GM23338 (cell line): ENCODE data around the gene TRMT44. TPM values are rescaled to one million over a fixed set of nuclear protein-coding genes. Genes with fewer than 3 reads are reported as not detected.

ENCODE experiments used
- ATAC-seq: fragments of 200-7000 bp; cut with Tn5 transposase; 3 replicates; pipeline ENCODE4 v1.9.1; 2020
- DNase-seq: peaks from one replicate; pipeline ENCODE4 v3.0.0-alpha.2; 2015; ENCODE audit warnings: low spot score
- H2AFZ ChIP-seq: fragments of 200-600 bp; sonication (generic); 2 replicates; pipeline ENCODE4 v1.8.0; 2016; ENCODE audit warnings: antibody characterized with exemption, mild to moderate bottlenecking, moderate library complexity
- H3F3A ChIP-seq: fragments of 200-600 bp; sonication (generic); replicated peaks from 2 replicates; pipeline ENCODE4 v1.8.0; 2017; ENCODE audit warnings: antibody characterized with exemption, mixed run types, low read depth
- H3K27ac ChIP-seq: fragments of 200-600 bp; sonication (generic); 2 replicates; pipeline ENCODE4 v1.6.1; 2016; ENCODE audit warnings: low read depth
- H3K27me3 ChIP-seq: fragments of 200-600 bp; sonication (generic); 2 replicates; pipeline ENCODE4 v1.8.0; 2016; ENCODE audit warnings: mild to moderate bottlenecking, mixed run types, moderate library complexity; ENCODE audit not compliant: insufficient read depth
- H3K36me3 ChIP-seq: fragments of 200-600 bp; sonication (generic); 2 replicates; pipeline ENCODE4 v1.8.0; 2016; ENCODE audit warnings: mild to moderate bottlenecking; ENCODE audit not compliant: insufficient read depth
- H3K4me1 ChIP-seq: fragments of 200-600 bp; sonication (generic); 2 replicates; pipeline ENCODE4 v1.8.0; 2016; ENCODE audit warnings: mild to moderate bottlenecking, moderate library complexity; ENCODE audit not compliant: insufficient read depth
- H3K4me2 ChIP-seq: fragments of 200-600 bp; sonication (generic); 2 replicates; pipeline ENCODE4 v1.7.1; 2017; ENCODE audit warnings: mixed run types
- H3K4me3 ChIP-seq: fragments of 200-600 bp; sonication (generic); 2 replicates; pipeline ENCODE4 v1.6.1; 2016; ENCODE audit warnings: mixed run types
- H3K79me2 ChIP-seq: fragments of 200-600 bp; sonication (generic); replicated peaks from 2 replicates; pipeline ENCODE4 v1.8.0; 2017; ENCODE audit warnings: mild to moderate bottlenecking; ENCODE audit not compliant: insufficient read depth
- H3K9me2 ChIP-seq: fragments of 200-600 bp; sonication (generic); 2 replicates; pipeline ENCODE4 v1.8.0; 2017; ENCODE audit not compliant: insufficient read depth
- H4K20me1 ChIP-seq: fragments of 200-600 bp; sonication (generic); replicated peaks from 2 replicates; pipeline ENCODE4 v1.8.0; 2017; ENCODE audit warnings: mild to moderate bottlenecking; ENCODE audit not compliant: insufficient read depth
- H3K27ac Mint-ChIP-seq: 2 replicates; pipeline ENCODE4 v1.8.0; 2020; ENCODE audit warnings: inconsistent platforms, mild to moderate bottlenecking, moderate library complexity, mixed read lengths
- H3K27me3 Mint-ChIP-seq: 3 replicates; pipeline ENCODE4 v1.8.0; 2022; ENCODE audit warnings: low read depth, mild to moderate bottlenecking, moderate library complexity, mixed read lengths, inconsistent platforms; ENCODE audit not compliant: insufficient read depth, poor library complexity
- H3K36me3 Mint-ChIP-seq: 3 replicates; pipeline ENCODE4 v1.8.0; 2021; ENCODE audit warnings: low read depth, mild to moderate bottlenecking, inconsistent platforms, moderate library complexity, mixed read lengths
- H3K4me1 Mint-ChIP-seq: 3 replicates; pipeline ENCODE4 v1.8.0; 2020; ENCODE audit warnings: mild to moderate bottlenecking, inconsistent platforms, mixed read lengths
- H3K4me3 Mint-ChIP-seq: 3 replicates; pipeline ENCODE4 v1.8.0; 2021; ENCODE audit warnings: moderate library complexity, mild to moderate bottlenecking, inconsistent platforms, mixed read lengths
- H3K9me3 Mint-ChIP-seq: 3 replicates; pipeline ENCODE4 v1.8.0; 2020; ENCODE audit warnings: moderate library complexity, mild to moderate bottlenecking, inconsistent platforms, mixed read lengths
- CREB1 ChIP-seq: fragments of 250-450 bp; sonication (Bioruptor Pico); IDR thresholded peaks from 2 replicates; pipeline ENCODE4 v1.5.0; 2020; ENCODE audit warnings: low read depth, mild to moderate bottlenecking, moderate library complexity
- EZH2 ChIP-seq: fragments of 200-600 bp; sonication (generic); IDR thresholded peaks from one replicate; pipeline ENCODE4 v1.8.0; 2017; ENCODE audit warnings: antibody characterized with exemption, mild to moderate bottlenecking, low read depth; ENCODE audit not compliant: unreplicated experiment
- EZH2phosphoT487 ChIP-seq: fragments of 200-600 bp; sonication (generic); IDR thresholded peaks from one replicate; pipeline ENCODE4 v1.8.1; 2018; ENCODE audit warnings: antibody characterized with exemption; ENCODE audit not compliant: unreplicated experiment
- JUNB ChIP-seq: IDR thresholded peaks from one replicate; pipeline ENCODE4 v1.6.1; 2016; ENCODE audit warnings: antibody characterized with exemption; ENCODE audit not compliant: unreplicated experiment
- NANOG ChIP-seq: IDR thresholded peaks from 2 replicates; pipeline ENCODE4 v1.6.1; 2016; ENCODE audit warnings: antibody characterized with exemption, borderline replicate concordance
- POLR2AphosphoS5 ChIP-seq: IDR thresholded peaks from 2 replicates; pipeline ENCODE4 v1.6.1; 2016; ENCODE audit warnings: antibody characterized with exemption, low read depth
- STAT1 ChIP-seq: IDR thresholded peaks from one replicate; pipeline ENCODE4 v1.6.1; 2016; ENCODE audit warnings: antibody characterized with exemption; ENCODE audit not compliant: unreplicated experiment
- ZNF114 ChIP-seq: fragments of 250-450 bp; sonication (Bioruptor Pico); IDR thresholded peaks from 2 replicates; pipeline ENCODE4 v1.5.0; 2020; ENCODE audit warnings: mild to moderate bottlenecking, moderate library complexity
- ZNF331 ChIP-seq: fragments of 250-450 bp; sonication (Bioruptor Pico); IDR thresholded peaks from 2 replicates; pipeline ENCODE4 v1.5.0; 2020; ENCODE audit warnings: low read depth, mild to moderate bottlenecking, moderate library complexity
- polyA plus RNA-seq: library from polyadenylated mRNA; unstranded; fragments of >200 nt; fragmentation: Nextera tagmentation; extraction: Ambion mirVana; gene quantifications from 2 replicates; pipeline ENCODE4 v1.2.1, GENCODE V29; 2016
- total RNA-seq: library from RNA; depleted of rRNA; stranded (reverse); fragments of >200 nt; shearing (Covaris generic); gene quantifications from 2 replicates; pipeline ENCODE4 v1.2.3, GENCODE V29; 2014
- TF ChIP-seq, protein P1 (sequence below): IDR thresholded peaks from 2 replicates; pipeline ENCODE4 v1.6.1; 2016; ENCODE audit warnings: antibody characterized with exemption
- TF ChIP-seq, protein P2 (sequence below): fragments of 250-450 bp; sonication (Bioruptor Pico); IDR thresholded peaks from 2 replicates; pipeline ENCODE4 v1.5.0; 2020; ENCODE audit warnings: mild to moderate bottlenecking, moderate library complexity
- TF ChIP-seq, protein P3 (sequence below), 2 experiments: fragments of 200-600 bp in 1 of 2; sonication (generic) in 1 of 2; conservative IDR thresholded peaks; 2 replicates each; pipeline versions ENCODE4 v1.5.1 to v1.6.1; 2016 to 2017; ENCODE audit warnings: antibody characterized with exemption in 2 of 2, low read depth in 2 of 2, mild to moderate bottlenecking in 2 of 2, moderate library complexity in 1 of 2
- TF ChIP-seq, protein P4 (sequence below): IDR thresholded peaks from one replicate; pipeline ENCODE4 v1.6.1; 2018; ENCODE audit warnings: antibody characterized with exemption; ENCODE audit not compliant: unreplicated experiment

Gene TRMT44
- total and polyA plus RNA-seq, 2 experiments from 2014 or later, result 10.3 to 49.8 TPM

DNA sequence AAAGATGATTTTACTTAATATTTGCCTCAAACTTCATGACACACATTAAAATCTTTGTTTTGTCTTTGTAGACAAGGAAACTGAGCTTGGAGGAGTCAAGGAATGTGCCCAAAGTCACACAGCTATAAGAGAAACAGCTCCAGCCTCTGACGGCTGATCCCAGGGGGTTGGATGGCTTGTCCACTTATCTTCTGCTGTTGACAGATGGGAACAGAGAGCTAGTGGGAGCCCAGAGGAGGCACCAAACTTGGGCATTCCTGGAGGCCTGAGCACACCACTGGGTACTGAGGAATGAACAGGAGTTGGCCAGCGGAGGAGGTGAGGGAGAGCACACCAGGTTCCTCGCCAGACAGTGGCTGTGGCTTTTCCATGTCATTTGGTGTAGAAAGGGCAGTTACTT is 83.2 kb downstream of the TRMT44 start:
- Mint-ChIP-seq H3K4me3 (no peak overlapping the region), H3K27ac (no peak overlapping the region), H3K9me3 (peaks cover under 1% of the 10 kb centered on the region; the same call in 2 of the 3 replicates), H3K36me3 (no peaks in the 10 kb centered on the region), H3K27me3 (peaks cover 6% of the 10 kb centered on the region), H3K4me1 (peaks cover 17% of the 10 kb centered on the region)
- ATAC-seq (no peak), DNase-seq (no peak)
- no peaks in the 10 kb centered on the region for H3K27me3 ChIP-seq
- no peaks in the 10 kb centered on the region for H3F3A ChIP-seq
- peaks cover 4% of the 10 kb centered on the region; the same call in 1 of the 2 replicates for H3K9me2 ChIP-seq
- H3K79me2 ChIP-seq, result no peaks in the 10 kb centered on the region
- no peak overlapping the region for H3K4me3 ChIP-seq
- TF ChIP-seq ZNF114 (CRISPR knock-in tag) (no peak), EZH2phosphoT487 (no peak), NANOG (no peak), JUNB (no peak), EZH2 (no peak), POLR2AphosphoS5 (no peak), STAT1 (no peak), CREB1 (CRISPR knock-in tag) (no peak), ZNF331 (CRISPR knock-in tag) (no peak)
- TF ChIP-seq, protein P1, sequence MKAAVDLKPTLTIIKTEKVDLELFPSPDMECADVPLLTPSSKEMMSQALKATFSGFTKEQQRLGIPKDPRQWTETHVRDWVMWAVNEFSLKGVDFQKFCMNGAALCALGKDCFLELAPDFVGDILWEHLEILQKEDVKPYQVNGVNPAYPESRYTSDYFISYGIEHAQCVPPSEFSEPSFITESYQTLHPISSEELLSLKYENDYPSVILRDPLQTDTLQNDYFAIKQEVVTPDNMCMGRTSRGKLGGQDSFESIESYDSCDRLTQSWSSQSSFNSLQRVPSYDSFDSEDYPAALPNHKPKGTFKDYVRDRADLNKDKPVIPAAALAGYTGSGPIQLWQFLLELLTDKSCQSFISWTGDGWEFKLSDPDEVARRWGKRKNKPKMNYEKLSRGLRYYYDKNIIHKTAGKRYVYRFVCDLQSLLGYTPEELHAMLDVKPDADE, result no peak
- TF ChIP-seq, protein P2, sequence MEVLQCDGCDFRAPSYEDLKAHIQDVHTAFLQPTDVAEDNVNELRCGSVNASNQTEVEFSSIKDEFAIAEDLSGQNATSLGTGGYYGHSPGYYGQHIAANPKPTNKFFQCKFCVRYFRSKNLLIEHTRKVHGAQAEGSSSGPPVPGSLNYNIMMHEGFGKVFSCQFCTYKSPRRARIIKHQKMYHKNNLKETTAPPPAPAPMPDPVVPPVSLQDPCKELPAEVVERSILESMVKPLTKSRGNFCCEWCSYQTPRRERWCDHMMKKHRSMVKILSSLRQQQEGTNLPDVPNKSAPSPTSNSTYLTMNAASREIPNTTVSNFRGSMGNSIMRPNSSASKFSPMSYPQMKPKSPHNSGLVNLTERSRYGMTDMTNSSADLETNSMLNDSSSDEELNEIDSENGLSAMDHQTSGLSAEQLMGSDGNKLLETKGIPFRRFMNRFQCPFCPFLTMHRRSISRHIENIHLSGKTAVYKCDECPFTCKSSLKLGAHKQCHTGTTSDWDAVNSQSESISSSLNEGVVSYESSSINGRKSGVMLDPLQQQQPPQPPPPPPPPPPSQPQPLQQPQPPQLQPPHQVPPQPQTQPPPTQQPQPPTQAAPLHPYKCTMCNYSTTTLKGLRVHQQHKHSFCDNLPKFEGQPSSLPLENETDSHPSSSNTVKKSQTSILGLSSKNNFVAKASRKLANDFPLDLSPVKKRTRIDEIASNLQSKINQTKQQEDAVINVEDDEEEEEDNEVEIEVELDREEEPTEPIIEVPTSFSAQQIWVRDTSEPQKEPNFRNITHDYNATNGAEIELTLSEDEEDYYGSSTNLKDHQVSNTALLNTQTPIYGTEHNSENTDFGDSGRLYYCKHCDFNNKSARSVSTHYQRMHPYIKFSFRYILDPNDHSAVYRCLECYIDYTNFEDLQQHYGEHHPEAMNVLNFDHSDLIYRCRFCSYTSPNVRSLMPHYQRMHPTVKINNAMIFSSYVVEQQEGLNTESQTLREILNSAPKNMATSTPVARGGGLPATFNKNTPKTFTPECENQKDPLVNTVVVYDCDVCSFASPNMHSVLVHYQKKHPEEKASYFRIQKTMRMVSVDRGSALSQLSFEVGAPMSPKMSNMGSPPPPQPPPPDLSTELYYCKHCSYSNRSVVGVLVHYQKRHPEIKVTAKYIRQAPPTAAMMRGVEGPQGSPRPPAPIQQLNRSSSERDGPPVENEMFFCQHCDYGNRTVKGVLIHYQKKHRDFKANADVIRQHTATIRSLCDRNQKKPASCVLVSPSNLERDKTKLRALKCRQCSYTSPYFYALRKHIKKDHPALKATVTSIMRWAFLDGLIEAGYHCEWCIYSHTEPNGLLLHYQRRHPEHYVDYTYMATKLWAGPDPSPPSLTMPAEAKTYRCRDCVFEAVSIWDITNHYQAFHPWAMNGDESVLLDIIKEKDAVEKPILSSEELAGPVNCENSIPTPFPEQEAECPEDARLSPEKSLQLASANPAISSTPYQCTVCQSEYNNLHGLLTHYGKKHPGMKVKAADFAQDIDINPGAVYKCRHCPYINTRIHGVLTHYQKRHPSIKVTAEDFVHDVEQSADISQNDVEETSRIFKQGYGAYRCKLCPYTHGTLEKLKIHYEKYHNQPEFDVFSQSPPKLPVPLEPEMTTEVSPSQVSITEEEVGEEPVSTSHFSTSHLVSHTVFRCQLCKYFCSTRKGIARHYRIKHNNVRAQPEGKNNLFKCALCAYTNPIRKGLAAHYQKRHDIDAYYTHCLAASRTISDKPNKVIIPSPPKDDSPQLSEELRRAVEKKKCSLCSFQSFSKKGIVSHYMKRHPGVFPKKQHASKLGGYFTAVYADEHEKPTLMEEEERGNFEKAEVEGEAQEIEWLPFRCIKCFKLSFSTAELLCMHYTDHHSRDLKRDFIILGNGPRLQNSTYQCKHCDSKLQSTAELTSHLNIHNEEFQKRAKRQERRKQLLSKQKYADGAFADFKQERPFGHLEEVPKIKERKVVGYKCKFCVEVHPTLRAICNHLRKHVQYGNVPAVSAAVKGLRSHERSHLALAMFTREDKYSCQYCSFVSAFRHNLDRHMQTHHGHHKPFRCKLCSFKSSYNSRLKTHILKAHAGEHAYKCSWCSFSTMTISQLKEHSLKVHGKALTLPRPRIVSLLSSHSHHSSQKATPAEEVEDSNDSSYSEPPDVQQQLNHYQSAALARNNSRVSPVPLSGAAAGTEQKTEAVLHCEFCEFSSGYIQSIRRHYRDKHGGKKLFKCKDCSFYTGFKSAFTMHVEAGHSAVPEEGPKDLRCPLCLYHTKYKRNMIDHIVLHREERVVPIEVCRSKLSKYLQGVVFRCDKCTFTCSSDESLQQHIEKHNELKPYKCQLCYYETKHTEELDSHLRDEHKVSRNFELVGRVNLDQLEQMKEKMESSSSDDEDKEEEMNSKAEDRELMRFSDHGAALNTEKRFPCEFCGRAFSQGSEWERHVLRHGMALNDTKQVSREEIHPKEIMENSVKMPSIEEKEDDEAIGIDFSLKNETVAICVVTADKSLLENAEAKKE (CRISPR knock-in tag), result no peak
- TF ChIP-seq, protein P3, sequence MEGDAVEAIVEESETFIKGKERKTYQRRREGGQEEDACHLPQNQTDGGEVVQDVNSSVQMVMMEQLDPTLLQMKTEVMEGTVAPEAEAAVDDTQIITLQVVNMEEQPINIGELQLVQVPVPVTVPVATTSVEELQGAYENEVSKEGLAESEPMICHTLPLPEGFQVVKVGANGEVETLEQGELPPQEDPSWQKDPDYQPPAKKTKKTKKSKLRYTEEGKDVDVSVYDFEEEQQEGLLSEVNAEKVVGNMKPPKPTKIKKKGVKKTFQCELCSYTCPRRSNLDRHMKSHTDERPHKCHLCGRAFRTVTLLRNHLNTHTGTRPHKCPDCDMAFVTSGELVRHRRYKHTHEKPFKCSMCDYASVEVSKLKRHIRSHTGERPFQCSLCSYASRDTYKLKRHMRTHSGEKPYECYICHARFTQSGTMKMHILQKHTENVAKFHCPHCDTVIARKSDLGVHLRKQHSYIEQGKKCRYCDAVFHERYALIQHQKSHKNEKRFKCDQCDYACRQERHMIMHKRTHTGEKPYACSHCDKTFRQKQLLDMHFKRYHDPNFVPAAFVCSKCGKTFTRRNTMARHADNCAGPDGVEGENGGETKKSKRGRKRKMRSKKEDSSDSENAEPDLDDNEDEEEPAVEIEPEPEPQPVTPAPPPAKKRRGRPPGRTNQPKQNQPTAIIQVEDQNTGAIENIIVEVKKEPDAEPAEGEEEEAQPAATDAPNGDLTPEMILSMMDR (conservative IDR thresholded peaks at IDR 0.05; ENCODE audit: low read depth in 2 of 2), result no peak
- TF ChIP-seq, protein P4, sequence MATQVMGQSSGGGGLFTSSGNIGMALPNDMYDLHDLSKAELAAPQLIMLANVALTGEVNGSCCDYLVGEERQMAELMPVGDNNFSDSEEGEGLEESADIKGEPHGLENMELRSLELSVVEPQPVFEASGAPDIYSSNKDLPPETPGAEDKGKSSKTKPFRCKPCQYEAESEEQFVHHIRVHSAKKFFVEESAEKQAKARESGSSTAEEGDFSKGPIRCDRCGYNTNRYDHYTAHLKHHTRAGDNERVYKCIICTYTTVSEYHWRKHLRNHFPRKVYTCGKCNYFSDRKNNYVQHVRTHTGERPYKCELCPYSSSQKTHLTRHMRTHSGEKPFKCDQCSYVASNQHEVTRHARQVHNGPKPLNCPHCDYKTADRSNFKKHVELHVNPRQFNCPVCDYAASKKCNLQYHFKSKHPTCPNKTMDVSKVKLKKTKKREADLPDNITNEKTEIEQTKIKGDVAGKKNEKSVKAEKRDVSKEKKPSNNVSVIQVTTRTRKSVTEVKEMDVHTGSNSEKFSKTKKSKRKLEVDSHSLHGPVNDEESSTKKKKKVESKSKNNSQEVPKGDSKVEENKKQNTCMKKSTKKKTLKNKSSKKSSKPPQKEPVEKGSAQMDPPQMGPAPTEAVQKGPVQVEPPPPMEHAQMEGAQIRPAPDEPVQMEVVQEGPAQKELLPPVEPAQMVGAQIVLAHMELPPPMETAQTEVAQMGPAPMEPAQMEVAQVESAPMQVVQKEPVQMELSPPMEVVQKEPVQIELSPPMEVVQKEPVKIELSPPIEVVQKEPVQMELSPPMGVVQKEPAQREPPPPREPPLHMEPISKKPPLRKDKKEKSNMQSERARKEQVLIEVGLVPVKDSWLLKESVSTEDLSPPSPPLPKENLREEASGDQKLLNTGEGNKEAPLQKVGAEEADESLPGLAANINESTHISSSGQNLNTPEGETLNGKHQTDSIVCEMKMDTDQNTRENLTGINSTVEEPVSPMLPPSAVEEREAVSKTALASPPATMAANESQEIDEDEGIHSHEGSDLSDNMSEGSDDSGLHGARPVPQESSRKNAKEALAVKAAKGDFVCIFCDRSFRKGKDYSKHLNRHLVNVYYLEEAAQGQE, result no peak
- H3K4me2 ChIP-seq, result no peak overlapping the region
- no peaks in the 10 kb centered on the region for H4K20me1 ChIP-seq
- no peak overlapping the region for H2AFZ ChIP-seq
- H3K4me1 ChIP-seq, result no peaks in the 10 kb centered on the region
- H3K36me3 ChIP-seq, result no peaks in the 10 kb centered on the region
- no peak overlapping the region for H3K27ac ChIP-seq
